Neural cell (in vitro differentiated cells): Measurements from ENCODE around the gene MYOG.

Source experiments
- CTCF ChIP-seq: fragments of 450-650 bp; IDR thresholded peaks from 2 replicates; pipeline ENCODE4 v1.5.1; 2014; ENCODE audit warnings: antibody characterized with exemption, mild to moderate bottlenecking, moderate library complexity; ENCODE audit not compliant: poor library complexity, severe bottlenecking
- EP300 ChIP-seq: fragments of 450-650 bp; conservative IDR thresholded peaks from 2 replicates; pipeline ENCODE4 v1.6.1; 2014; ENCODE audit warnings: antibody characterized with exemption, mild to moderate bottlenecking, moderate library complexity; ENCODE audit not compliant: poor library complexity, severe bottlenecking
- EZH2 ChIP-seq: fragments of 200-600, 300-800 bp; shearing (Covaris generic), sonication (generic); IDR thresholded peaks from 2 replicates; pipeline ENCODE4 v1.6.1; 2014; ENCODE audit warnings: antibody characterized with exemption, low read length, borderline replicate concordance, mild to moderate bottlenecking; ENCODE audit not compliant: insufficient read depth, poor library complexity, severe bottlenecking
- POLR2AphosphoS5 ChIP-seq: IDR thresholded peaks from 2 replicates; pipeline ENCODE4 v1.6.1; 2012
- RAD21 ChIP-seq: fragments of 450-650 bp; conservative IDR thresholded peaks from 2 replicates; pipeline ENCODE4 v1.6.1; 2014; ENCODE audit warnings: antibody characterized with exemption, mild to moderate bottlenecking, moderate library complexity
- REST ChIP-seq: IDR thresholded peaks from 2 replicates; pipeline ENCODE4 v1.6.1; 2012; ENCODE audit warnings: borderline replicate concordance
- SMC3 ChIP-seq: fragments of 450-650 bp; conservative IDR thresholded peaks from 2 replicates; pipeline ENCODE4 v1.6.1; 2014; ENCODE audit warnings: antibody characterized with exemption, mild to moderate bottlenecking, moderate library complexity; ENCODE audit not compliant: poor library complexity

- no peak for TF ChIP-seq POLR2AphosphoS5
- TF ChIP-seq SMC3 = peak; percentile 2
- no peak for TF ChIP-seq RAD21
- no peak for TF ChIP-seq CTCF
- TF ChIP-seq EP300 = no peak
- TF ChIP-seq REST = no peak
- no peak for TF ChIP-seq EZH2
Measured at GRCh38 chr1:203039609-203040512, 46.0 kb downstream of the MYOG start.
